ENCODE data around the gene PCID2.

The PCID2 gene

GRCh38 chr13:113149711-113150549 is 58.5 kb downstream of the PCID2 start:
- no peak for DNase-seq (ENCODE audit: low read depth in 2 of 2)

GRCh38 chr13:113148940-113149503 is 59.4 kb downstream of the PCID2 start:
- no peak for DNase-seq (ENCODE audit: low read depth in 2 of 2)

- no peak for DNase-seq (ENCODE audit: low read depth in 2 of 2)
These were observed 60.1 kb downstream of the PCID2 start for GRCh38 chr13:113148407-113148806.

- DNase-seq (ENCODE audit: low read depth in 2 of 2), result no peak
These were observed 61.3 kb downstream of the PCID2 start for GRCh38 chr13:113147206-113147605.

- DNase-seq (ENCODE audit: low read depth in 2 of 2), result no peak
These were observed 61.7 kb downstream of the PCID2 start for GRCh38 chr13:113146750-113147149.

GRCh38 chr13:113145911-113146598 is 62.4 kb downstream of the PCID2 start:
- no peak for DNase-seq (ENCODE audit: low read depth in 2 of 2)

- DNase-seq (ENCODE audit: low read depth in 2 of 2), result peak; percentile 49 to 52
These were observed 63.0 kb downstream of the PCID2 start for GRCh38 chr13:113145496-113145895.

- DNase-seq (ENCODE audit: low read depth in 2 of 2), result no peak
These were observed 64.2 kb downstream of the PCID2 start for GRCh38 chr13:113144255-113144629.

- DNase-seq (ENCODE audit: low read depth in 2 of 2), result no peak
These were observed 64.8 kb downstream of the PCID2 start for GRCh38 chr13:113143466-113144254.

- DNase-seq (ENCODE audit: low read depth in 2 of 2), result no peak
These were observed 65.6 kb downstream of the PCID2 start for GRCh38 chr13:113142876-113143275.

- DNase-seq (ENCODE audit: low read depth in 2 of 2), result no peak
These were observed 66.9 kb downstream of the PCID2 start for GRCh38 chr13:113141601-113141970.

- no peak for DNase-seq (ENCODE audit: low read depth in 2 of 2)
These were observed 67.5 kb downstream of the PCID2 start for GRCh38 chr13:113140677-113141600.

- DNase-seq (ENCODE audit: low read depth in 2 of 2), result no peak
These were observed 68.9 kb downstream of the PCID2 start for GRCh38 chr13:113139577-113139976.

- DNase-seq (ENCODE audit: low read depth in 2 of 2), result no peak
These were observed 69.5 kb downstream of the PCID2 start for GRCh38 chr13:113138792-113139551.

GRCh38 chr13:113137691-113138298 is 70.7 kb downstream of the PCID2 start:
- DNase-seq (ENCODE audit: low read depth in 2 of 2), result no peak

- no peak for DNase-seq (ENCODE audit: low read depth in 2 of 2)
These were observed 73.1 kb downstream of the PCID2 start for GRCh38 chr13:113135281-113135760.

- no peak for DNase-seq (ENCODE audit: low read depth in 2 of 2)
These were observed 78.3 kb downstream of the PCID2 start for GRCh38 chr13:113129921-113130750.

GRCh38 chr13:113129480-113129879 is 79.0 kb downstream of the PCID2 start:
- DNase-seq (ENCODE audit: low read depth in 2 of 2), result no peak

Measured in stimulated activated CD4-positive, alpha-beta T cell treated with anti-CD3 and anti-CD28 coated beads, Interleukin-4, amount 100 ng/mL, for 48 hours (primary cell).